GM19240 (cell line): ENCODE data around the gene NR2E3.
"Not testable (repeated sequence)": the region's sequence is repeated elsewhere in the genome, so short reads cannot be mapped to it uniquely, and the experiment has no call there.

Experiments
- DNase-seq: peaks from one replicate; pipeline ENCODE4 v3.0.0; 2011; ENCODE audit warnings: low spot score; ENCODE audit not compliant: insufficient read length

The NR2E3 gene

DNA sequence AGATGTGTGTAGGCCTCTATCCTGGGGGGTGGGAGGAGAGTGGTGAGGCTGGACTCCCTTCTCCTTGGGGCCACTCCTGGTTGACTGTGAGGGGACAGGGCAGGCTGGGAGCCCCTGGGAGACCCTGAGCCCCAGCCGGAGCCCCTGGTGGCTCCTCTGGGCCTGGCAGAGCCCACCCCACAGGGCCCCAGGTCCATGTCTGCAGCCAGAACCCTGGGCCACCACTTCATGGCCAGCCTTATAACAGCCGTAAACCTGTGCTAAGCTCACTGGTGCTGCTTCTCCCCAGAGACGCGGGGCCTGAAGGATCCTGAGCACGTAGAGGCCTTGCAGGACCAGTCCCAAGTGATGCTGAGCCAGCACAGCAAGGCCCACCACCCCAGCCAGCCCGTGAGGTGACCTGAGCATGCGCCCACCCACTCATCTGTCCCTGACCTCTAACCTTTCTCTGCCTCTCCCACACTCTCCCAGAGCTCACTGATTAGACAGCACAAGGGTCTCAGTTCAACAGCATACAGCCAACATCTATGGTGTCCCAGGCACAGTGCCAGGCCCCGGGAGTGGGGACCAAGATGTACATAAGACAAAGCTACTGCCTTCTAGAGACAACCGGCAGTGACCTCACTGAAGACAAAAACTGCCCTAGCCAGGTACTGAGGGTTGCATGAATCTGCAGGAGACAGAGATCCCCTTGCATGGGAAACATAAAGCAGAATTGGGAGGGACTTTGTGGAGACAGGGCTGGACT is 3.5 kb downstream of the NR2E3 start:
- no peak for DNase-seq

GRCh38 chr15:71815301-71815700 is 4.9 kb downstream of the NR2E3 start:
- no peak for DNase-seq

DNA sequence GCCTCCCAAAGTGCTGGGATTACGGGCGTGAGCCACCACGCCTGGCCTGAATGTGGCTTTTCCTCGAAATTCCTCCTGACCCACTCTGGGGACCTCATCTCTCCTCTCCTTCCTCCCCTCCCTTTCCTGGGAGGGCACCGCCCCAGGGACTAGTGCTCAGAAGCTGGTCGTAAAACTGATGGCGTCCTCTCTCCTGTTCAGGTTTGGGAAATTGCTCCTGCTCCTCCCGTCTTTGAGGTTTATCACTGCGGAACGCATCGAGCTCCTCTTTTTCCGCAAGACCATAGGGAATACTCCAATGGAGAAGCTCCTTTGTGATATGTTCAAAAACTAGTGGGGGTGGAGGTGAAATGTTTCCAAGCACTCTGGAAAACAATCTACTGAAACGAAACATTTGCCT is 7.0 kb downstream of the NR2E3 start:
- DNase-seq = no peak

GRCh38 chr15:71820127-71820526 is 9.8 kb downstream of the NR2E3 start:
- no peak for DNase-seq

DNA sequence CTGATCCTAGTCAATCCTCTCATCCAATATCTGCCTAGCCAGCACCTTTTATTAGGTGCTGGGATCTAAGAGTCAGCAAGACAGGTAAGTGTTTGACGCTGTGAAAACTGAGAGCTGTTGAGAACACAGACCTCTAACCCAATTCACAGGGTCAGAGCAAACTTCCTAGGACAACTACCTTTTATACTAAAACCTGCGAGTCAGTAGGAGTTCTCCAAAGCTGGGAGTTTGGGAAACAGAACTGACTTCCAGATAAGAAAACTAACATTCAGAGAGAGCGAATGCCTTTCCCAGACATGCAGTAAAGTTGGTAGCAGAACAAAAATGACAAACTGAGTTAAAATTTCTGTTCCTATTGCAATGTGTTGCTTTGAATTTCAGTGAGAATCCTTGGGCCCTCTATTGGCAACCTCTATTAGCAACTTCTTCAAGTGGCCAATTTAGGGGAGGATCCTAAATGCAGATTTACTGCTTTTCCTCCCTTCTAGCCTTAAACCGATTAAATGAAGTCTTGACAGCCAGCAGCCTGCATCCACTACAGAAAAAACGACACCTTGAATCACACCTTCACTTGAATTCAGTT is 11.3 kb downstream of the NR2E3 start:
- no peak for DNase-seq

DNA sequence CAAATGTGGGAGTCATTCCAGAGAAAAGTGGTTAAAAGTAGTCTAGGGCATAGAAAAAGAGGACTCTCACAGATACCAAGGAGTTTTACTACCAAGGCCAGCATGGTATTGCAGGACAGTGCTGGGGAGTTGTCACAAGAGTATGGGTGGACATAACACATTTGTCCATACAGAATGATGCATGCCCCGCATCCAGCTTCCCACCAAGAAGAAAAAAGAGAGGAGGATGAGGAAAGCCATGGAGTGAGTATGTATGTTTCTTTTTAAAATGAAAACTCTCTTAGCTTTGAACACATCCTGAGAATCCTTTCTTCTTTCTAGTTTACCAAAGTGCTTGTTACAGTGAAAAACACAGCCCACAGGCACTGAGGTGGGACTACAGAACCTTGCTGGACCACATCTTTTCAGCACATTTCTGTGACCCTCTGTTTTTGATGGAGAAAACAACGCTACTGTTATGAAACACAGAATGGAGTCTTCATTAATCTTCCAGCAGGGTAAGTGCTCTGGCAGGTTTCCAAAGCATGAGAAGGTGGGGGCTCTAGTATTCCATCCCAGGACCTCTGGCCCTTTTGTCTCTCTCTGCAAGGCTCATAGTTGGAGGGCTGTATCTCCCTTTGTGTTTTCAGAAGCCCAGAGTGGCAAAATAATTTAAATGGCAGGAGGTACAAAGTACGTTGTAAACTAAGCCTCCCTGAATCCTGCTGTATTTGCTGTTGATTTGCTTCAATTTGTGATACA is 12.7 kb downstream of the NR2E3 start:
- no peak for DNase-seq

GRCh38 chr15:71823801-71824200 is 13.4 kb downstream of the NR2E3 start:
- no peak for DNase-seq

GRCh38 chr15:71825021-71825730 is 14.8 kb downstream of the NR2E3 start:
- no peak for DNase-seq

GRCh38 chr15:71826196-71826595 is 15.8 kb downstream of the NR2E3 start:
- no peak for DNase-seq

DNA sequence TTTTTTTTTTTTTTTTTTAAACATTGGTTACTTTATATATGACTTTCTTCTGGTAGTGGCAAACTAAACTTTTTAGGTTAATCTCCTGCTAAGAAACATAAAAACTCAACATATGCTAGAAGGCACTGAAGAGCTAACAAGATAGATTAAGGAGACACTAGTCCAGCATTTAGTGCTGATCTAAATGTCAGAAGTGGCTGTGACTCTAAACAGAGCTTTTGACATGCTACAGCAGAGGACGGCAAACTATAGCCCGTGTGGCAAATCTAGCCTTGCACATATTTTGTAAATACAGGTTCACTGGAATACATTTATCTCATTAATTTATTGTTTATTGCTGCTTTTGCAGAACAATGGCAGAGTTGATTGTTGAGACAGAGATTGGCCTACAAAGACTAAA is 20.6 kb downstream of the NR2E3 start:
- DNase-seq = no peak

- DNase-seq = no peak
Measured at GRCh38 chr15:71841563-71841962, 31.2 kb downstream of the NR2E3 start.

DNA sequence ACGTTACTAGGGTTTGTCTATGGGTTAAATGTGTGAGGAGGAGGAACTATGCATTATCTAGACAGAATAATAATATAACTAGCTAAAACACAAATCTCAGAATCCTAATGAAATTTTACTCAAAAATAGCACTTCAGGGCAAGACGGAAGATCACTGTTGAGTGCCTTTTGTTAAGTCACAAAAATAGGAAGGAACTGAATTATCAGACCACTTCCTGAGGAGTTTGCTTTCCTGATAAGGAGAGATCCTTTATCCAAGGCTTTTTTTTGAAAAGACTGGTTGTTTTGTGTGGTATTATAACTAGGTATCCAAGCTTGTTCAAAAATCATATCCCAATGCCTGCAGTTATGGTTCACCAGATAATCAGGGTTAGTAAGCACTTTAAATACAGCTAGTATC is 34.6 kb downstream of the NR2E3 start:
- DNase-seq = no peak

DNA sequence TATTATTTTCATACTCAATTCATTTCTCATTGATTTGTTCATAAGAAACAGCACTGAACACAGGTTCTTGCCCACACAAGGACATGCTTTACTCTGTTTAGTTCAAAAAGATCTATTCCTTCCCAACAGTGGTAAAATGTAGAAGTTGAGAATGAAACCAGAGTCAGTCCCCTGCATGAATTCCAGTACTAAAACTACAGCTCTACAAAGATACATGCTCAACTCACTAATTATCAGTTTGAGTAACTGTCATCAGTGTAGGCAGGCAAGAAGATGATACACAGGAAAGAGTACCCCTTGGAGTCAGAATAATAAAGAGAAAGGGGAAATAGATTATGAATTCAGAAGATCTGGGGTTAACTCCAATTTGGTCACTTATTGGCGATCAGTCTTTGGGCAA is 43.2 kb downstream of the NR2E3 start:
- DNase-seq = no peak

GRCh38 chr15:71858232-71858631 is 47.9 kb downstream of the NR2E3 start:
- not testable (repeated sequence) for DNase-seq
